IgD-negative memory B cell (primary cell): ENCODE measurements around the gene EIF2B5. TPM values are rescaled to one million over a fixed set of nuclear protein-coding genes. Genes with fewer than 3 reads are reported as not detected.
A peak's percentile ranks its signal among the peaks of the same experiment; 100 is the strongest.
"Not testable (repeated sequence)": the region's sequence is repeated elsewhere in the genome, so short reads cannot be mapped to it uniquely, and the experiment has no call there.

Source experiments
- H3K27ac Mint-ChIP-seq, 3 donors: one replicate each; pipeline ENCODE4 v1.8.0; 2020 to 2022; ENCODE audit warnings: mild to moderate bottlenecking in 3 of 3, mixed read lengths in 3 of 3, moderate library complexity in 1 of 3
- H3K27me3 Mint-ChIP-seq: one replicate; pipeline ENCODE4 v1.8.0; 2021; ENCODE audit warnings: mixed read lengths
- H3K36me3 Mint-ChIP-seq: one replicate; pipeline ENCODE4 v1.8.0; 2020; ENCODE audit warnings: mild to moderate bottlenecking, mixed read lengths
- H3K4me1 Mint-ChIP-seq, 3 donors: one replicate each; pipeline ENCODE4 v1.8.0; 2020 to 2022; ENCODE audit warnings: mixed read lengths in 3 of 3, mild to moderate bottlenecking in 1 of 3
- H3K4me3 Mint-ChIP-seq, 4 donors: one replicate each; pipeline ENCODE4 v1.8.0; 2020 to 2022; ENCODE audit warnings: mild to moderate bottlenecking in 4 of 4, mixed read lengths in 4 of 4, moderate library complexity in 3 of 4
- H3K9me3 Mint-ChIP-seq, 3 donors: one replicate each; pipeline ENCODE4 v1.8.0; 2020 to 2021; ENCODE audit warnings: mixed read lengths in 3 of 3, mild to moderate bottlenecking in 1 of 3
- polyA plus RNA-seq: library from polyadenylated mRNA; unstranded; fragments of 300-500 nt; fragmentation: Illumina TruSeq; gene quantifications from one replicate; pipeline ENCODE4 v1.2.3, GENCODE V29; 2021

Gene EIF2B5
- polyA plus RNA-seq, 1 donor from 2014 or later = 44.5 TPM

GRCh38 chr3:184157206-184157605 lies 22.0 kb downstream of the EIF2B5 start:
- Mint-ChIP-seq H3K27ac (peak overlapping the region in 1 of 3 donors; percentile 45), H3K9me3 (no peaks in the 10 kb centered on the region), H3K4me1 (peaks cover 17 to 37% (median 31%) of the 10 kb centered on the region in 3 donors), H3K36me3 (peaks cover 2% of the 10 kb centered on the region), H3K4me3 (peak overlapping the region; percentile 69 to 97 (median 85)), H3K27me3 (no peaks in the 10 kb centered on the region)

- Mint-ChIP-seq H3K27me3 (no peaks in the 10 kb centered on the region), H3K36me3 (peaks cover 4% of the 10 kb centered on the region), H3K4me3 (no peak overlapping the region), H3K27ac (no peak overlapping the region), H3K4me1 (peaks cover 18 to 37% (median 29%) of the 10 kb centered on the region in 3 donors), H3K9me3 (no peaks in the 10 kb centered on the region)
Observed at GRCh38 chr3:184158404-184158803, 23.2 kb downstream of the EIF2B5 start.

GRCh38 chr3:184160456-184160855 lies 25.3 kb downstream of the EIF2B5 start:
- Mint-ChIP-seq H3K27ac (no peak overlapping the region), H3K9me3 (no peaks in the 10 kb centered on the region), H3K4me3 (no peak overlapping the region), H3K27me3 (no peaks in the 10 kb centered on the region), H3K4me1 (peaks cover 18 to 37% (median 27%) of the 10 kb centered on the region in 3 donors), H3K36me3 (peaks cover 4% of the 10 kb centered on the region)

DNA sequence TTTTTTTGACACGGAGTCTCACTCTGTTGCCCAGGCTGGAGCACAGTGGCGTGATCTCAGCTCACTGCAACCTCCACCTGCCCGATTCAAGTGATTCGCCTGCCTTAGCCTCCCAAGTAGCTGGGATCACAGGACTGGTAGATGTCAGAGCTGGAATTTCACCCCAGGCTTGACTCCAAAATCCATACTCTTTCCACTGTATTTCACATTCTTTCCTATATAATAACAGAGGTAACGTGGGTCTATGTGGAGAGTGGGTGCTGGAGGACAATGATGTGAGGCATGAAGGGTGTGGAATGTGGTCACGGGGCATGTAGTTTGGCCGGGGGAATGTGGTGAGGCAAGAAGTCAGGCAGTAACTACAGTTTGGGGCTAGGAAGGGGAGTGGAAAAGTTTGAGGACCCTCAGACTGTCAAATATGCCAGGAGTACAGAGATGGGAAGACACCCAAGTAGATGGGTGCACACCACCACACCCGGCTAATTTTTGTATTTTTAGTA lies 27.5 kb downstream of the EIF2B5 start:
- not testable (repeated sequence) for H3K4me3 Mint-ChIP-seq, H3K27ac Mint-ChIP-seq, H3K27me3 Mint-ChIP-seq, H3K36me3 Mint-ChIP-seq, H3K9me3 Mint-ChIP-seq
- peaks cover 8 to 19% (median 15%) of the 10 kb centered on the region in 3 donors for H3K4me1 Mint-ChIP-seq

DNA sequence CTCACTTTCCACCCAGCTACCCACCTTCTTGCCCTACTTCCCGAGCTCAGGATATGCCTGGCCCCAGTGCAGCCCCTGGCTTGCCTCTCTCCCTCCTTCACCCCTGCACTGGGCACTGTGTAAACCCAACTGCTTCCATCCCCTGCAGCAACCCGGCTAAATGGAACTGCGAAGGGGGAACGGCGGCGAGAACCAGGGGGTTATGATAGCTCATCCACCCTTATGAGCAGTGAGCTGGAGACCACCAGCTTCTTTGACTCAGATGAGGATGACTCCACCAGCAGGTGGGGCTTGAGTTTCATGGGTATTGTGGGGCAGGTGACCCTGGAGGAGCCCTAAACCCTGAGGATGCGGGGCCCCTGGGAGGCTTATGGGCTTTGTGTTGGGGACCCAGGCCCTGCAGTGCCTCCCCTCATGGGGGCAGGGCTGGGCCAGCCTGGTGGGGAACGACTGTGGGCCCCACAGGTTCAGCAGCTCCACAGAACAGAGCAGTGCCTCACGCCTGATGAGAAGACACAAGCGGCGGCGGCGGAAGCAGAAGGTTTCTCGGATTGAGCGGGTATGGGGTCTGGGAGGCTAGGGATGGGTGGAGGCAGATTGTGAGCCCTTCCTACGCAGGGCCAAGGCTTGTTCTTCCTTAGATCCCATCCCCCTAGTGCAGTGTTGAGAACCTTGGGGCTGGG lies 29.6 kb downstream of the EIF2B5 start:
- H3K9me3 Mint-ChIP-seq = no peaks in the 10 kb centered on the region
- H3K4me1 Mint-ChIP-seq = peaks cover 6 to 10% (median 9%) of the 10 kb centered on the region in 3 donors
- peaks cover 5% of the 10 kb centered on the region for H3K36me3 Mint-ChIP-seq
- H3K27me3 Mint-ChIP-seq = no peaks in the 10 kb centered on the region
- peak overlapping the region in 1 of 4 donors; percentile 45 for H3K4me3 Mint-ChIP-seq
- no peak overlapping the region for H3K27ac Mint-ChIP-seq

DNA sequence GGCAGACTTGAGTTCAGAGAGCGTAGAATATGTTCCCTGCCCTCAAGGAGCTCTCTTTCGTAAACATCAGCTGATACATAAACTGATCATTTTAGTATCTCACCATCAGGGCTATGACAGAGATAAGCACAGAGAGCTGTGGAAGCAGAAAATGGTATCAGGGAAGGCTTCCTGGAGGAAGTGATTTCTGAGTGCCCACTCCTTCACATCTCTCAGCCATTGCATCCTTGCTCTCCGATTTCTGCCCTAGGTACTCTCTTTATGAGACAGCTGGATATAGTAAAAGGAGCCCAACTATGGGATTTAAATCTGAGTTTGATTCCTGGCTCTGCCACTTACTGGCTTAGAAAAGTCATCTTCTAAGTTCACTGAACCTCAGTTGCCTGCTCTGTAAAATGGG lies 30.4 kb downstream of the EIF2B5 start:
- H3K27ac Mint-ChIP-seq = no peak overlapping the region
- no peak overlapping the region for H3K4me3 Mint-ChIP-seq
- H3K27me3 Mint-ChIP-seq = no peaks in the 10 kb centered on the region
- H3K9me3 Mint-ChIP-seq = no peaks in the 10 kb centered on the region
- peaks cover 5% of the 10 kb centered on the region for H3K36me3 Mint-ChIP-seq
- peaks cover 4 to 6% (median 6%) of the 10 kb centered on the region in 3 donors for H3K4me1 Mint-ChIP-seq

GRCh38 chr3:184166671-184167070 lies 31.5 kb downstream of the EIF2B5 start:
- Mint-ChIP-seq H3K27me3 (no peaks in the 10 kb centered on the region), H3K36me3 (peaks cover 5% of the 10 kb centered on the region), H3K9me3 (no peaks in the 10 kb centered on the region), H3K27ac (no peak overlapping the region), H3K4me3 (no peak overlapping the region), H3K4me1 (peaks cover under 1 to 2% (median 2%) of the 10 kb centered on the region in 3 donors)

DNA sequence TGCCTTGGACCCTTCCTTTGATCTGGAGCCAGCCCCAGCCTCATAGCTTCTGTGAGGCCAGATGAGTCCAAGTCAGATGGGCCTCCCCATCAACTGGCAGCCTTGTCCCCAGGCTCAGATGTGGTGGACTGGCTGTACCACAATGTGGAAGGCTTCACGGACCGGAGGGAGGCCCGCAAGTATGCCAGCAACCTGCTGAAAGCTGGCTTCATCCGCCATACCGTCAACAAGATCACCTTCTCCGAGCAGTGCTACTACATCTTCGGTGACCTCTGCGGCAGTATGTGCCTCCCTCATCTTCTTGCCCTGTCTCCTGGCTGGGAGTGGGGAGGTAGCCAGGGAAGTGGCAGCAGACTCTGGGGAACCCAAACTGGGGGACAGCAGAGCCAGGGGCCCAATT lies 32.6 kb downstream of the EIF2B5 start:
- Mint-ChIP-seq H3K9me3 (no peaks in the 10 kb centered on the region), H3K36me3 (peaks cover 2% of the 10 kb centered on the region), H3K4me3 (no peak overlapping the region), H3K27ac (no peak overlapping the region), H3K27me3 (no peaks in the 10 kb centered on the region), H3K4me1 (no peaks in the 10 kb centered on the region)

- Mint-ChIP-seq H3K27me3 (no peaks in the 10 kb centered on the region), H3K4me3 (no peak overlapping the region), H3K36me3 (peaks cover 2% of the 10 kb centered on the region), H3K9me3 (no peaks in the 10 kb centered on the region), H3K4me1 (peaks cover 0 to 2% (median 0%) of the 10 kb centered on the region in 3 donors), H3K27ac (peak overlapping the region in 1 of 3 donors; percentile 39)
Observed at GRCh38 chr3:184168363-184169120, 33.4 kb downstream of the EIF2B5 start.

GRCh38 chr3:184169896-184170875 lies 35.0 kb downstream of the EIF2B5 start:
- no peaks in the 10 kb centered on the region for H3K27me3 Mint-ChIP-seq
- H3K36me3 Mint-ChIP-seq = peaks cover 2% of the 10 kb centered on the region
- H3K9me3 Mint-ChIP-seq = no peaks in the 10 kb centered on the region
- peaks cover 3 to 7% (median 5%) of the 10 kb centered on the region in 3 donors for H3K4me1 Mint-ChIP-seq
- no peak overlapping the region for H3K27ac Mint-ChIP-seq
- peak overlapping the region in 1 of 4 donors; percentile 80 for H3K4me3 Mint-ChIP-seq

DNA sequence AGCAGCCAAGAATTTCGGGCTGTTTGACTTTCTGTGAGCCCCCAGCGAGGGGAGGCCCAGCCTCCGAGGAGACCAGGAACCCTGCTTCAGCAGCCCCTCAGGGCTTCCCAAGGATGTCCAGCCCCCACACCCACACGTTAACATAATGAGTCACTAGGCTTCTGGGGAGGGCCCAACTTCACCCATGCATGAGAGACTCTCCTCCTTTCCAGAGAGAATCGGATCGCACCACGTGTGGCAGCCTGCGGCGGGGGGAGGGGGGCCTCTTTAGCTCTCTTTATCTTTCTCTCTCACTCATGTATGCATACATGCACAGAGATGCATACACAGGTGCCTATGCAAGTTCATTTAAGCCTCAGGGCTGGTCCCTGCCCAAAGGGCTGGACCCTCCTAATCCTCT lies 36.4 kb downstream of the EIF2B5 start:
- no peaks in the 10 kb centered on the region for H3K27me3 Mint-ChIP-seq
- H3K27ac Mint-ChIP-seq = peak overlapping the region in 1 of 3 donors; percentile 50
- no peaks in the 10 kb centered on the region for H3K9me3 Mint-ChIP-seq
- no peaks in the 10 kb centered on the region for H3K36me3 Mint-ChIP-seq
- peaks cover 12 to 19% (median 15%) of the 10 kb centered on the region in 3 donors for H3K4me1 Mint-ChIP-seq
- H3K4me3 Mint-ChIP-seq = no peak overlapping the region

DNA sequence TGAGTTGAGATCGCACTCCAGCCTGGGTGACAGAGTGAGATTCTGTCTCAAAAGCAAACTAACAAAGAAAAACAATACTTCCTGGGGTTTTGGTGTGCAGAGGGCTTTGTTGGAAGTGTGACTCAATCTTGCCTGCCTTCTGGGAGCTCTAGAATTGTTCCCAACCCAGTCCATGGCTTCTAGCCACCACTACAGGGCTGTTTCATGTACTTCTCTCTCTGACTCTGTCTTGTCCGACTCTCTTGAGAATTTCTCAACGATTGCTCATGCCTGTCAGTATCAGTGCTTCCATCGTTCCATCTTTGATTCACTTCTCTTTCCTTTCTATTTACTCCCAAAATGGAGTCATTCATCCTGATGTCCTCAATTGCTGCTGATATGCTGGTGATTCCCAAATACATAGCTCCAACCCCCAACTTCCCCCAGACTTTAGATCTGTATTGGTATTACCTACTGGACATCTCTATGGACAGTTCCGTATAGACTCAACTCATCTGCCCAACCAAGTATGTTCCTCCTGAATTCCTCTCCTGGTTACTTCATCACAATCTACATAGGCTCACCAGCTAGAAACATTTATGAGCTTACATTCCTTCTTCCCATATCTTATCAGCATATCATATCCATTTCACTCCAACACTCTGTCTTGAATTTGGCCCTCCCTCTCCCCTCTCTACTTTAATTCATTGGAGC lies 37.7 kb downstream of the EIF2B5 start:
- Mint-ChIP-seq H3K27me3 (no peaks in the 10 kb centered on the region), H3K4me3 (peak overlapping the region in 1 of 4 donors; percentile 2), H3K4me1 (peaks cover 15 to 25% (median 16%) of the 10 kb centered on the region in 3 donors), H3K36me3 (no peaks in the 10 kb centered on the region), H3K9me3 (no peaks in the 10 kb centered on the region), H3K27ac (peak overlapping the region; percentile 12 to 83 (median 58))

- Mint-ChIP-seq H3K4me3 (peak overlapping the region in 2 of 4 donors; percentile 2 to 96), H3K27me3 (no peaks in the 10 kb centered on the region), H3K9me3 (no peaks in the 10 kb centered on the region), H3K4me1 (peaks cover 15 to 25% (median 18%) of the 10 kb centered on the region in 3 donors), H3K27ac (peak overlapping the region; percentile 12 to 83 (median 58)), H3K36me3 (no peaks in the 10 kb centered on the region)
Observed at GRCh38 chr3:184173374-184173722, 38.2 kb downstream of the EIF2B5 start.

DNA sequence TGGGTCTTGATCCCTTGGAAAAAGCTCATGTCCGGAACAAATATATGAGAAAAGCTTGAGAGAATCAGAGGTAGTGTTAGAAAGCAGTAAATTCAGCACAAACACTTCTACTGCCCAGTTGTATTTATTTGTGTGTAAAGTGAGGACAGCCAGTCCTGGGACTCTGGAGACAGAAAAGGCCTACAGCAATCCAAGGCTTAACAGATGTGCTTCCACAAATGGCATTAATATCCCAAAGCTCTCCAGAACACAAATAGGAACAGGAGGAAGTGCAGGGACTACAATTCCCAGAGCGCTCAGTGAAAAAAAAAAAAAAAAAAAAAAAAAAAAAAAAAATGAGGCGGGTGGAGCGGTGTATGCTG lies 39.1 kb downstream of the EIF2B5 start:
- peaks cover 15 to 25% (median 18%) of the 10 kb centered on the region in 3 donors for H3K4me1 Mint-ChIP-seq
- H3K36me3 Mint-ChIP-seq = peaks cover 1% of the 10 kb centered on the region
- no peaks in the 10 kb centered on the region for H3K27me3 Mint-ChIP-seq
- no peaks in the 10 kb centered on the region for H3K9me3 Mint-ChIP-seq
- peak overlapping the region; percentile 91 to 98 (median 96) for H3K4me3 Mint-ChIP-seq
- peak overlapping the region; percentile 83 to 97 (median 93) for H3K27ac Mint-ChIP-seq
